ENCODE results near the gene C6orf89. TPM values are rescaled to one million over a fixed set of nuclear protein-coding genes. Genes with fewer than 3 reads are reported as not detected.

The C6orf89 gene
- total RNA-seq, 1 experiment from 2014 or later = 11.8 TPM

GRCh38 chr6:36913082-36913481 lies 27.3 kb downstream of the C6orf89 start:
- H2BK20ac ChIP-seq (ENCODE audit: low read depth, low read length, poor library complexity, severe bottlenecking) = no peak overlapping the region
- H3K79me1 ChIP-seq (ENCODE audit: insufficient read depth, low read depth, low read length, poor library complexity, severe bottlenecking) = no peaks in the 10 kb centered on the region
- H3K27ac ChIP-seq (ENCODE audit: insufficient read length, low read depth, low read length) = no peak overlapping the region
- no peak for DNase-seq
- no peak overlapping the region for H2AFZ ChIP-seq (ENCODE audit: low read length)
- no peak overlapping the region for H3K56ac ChIP-seq (ENCODE audit: insufficient read length, low read depth, low read length)
- H3K4ac ChIP-seq (ENCODE audit: low read depth, low read length) = no peak overlapping the region
- no peaks in the 10 kb centered on the region for H3K4me1 ChIP-seq (ENCODE audit: insufficient read depth, low read length)
- H3T11ph ChIP-seq (ENCODE audit: low read length) = no peak overlapping the region
- H3K79me2 ChIP-seq (ENCODE audit: insufficient read depth, low read length) = no peaks in the 10 kb centered on the region
- H3K9me3 ChIP-seq (ENCODE audit: control insufficient read depth, low read depth, low read length) = no peaks in the 10 kb centered on the region
- TF ChIP-seq CTCF (conservative IDR thresholded peaks at IDR 0.05) = no peak
- no peaks in the 10 kb centered on the region for H3K9me3 Mint-ChIP-seq
- H3K4me1 Mint-ChIP-seq = peaks cover 4 to 10% of the 10 kb centered on the region in 2 experiments
- H2BK15ac ChIP-seq (ENCODE audit: low read depth, low read length) = no peak overlapping the region
- no peak overlapping the region for H3K4me2 ChIP-seq (ENCODE audit: insufficient read depth, insufficient read length, low read length)
- H3K23ac ChIP-seq (ENCODE audit: insufficient read length, low read depth, low read length) = no peak overlapping the region
- H4K5ac ChIP-seq (ENCODE audit: insufficient read length, low read depth, low read length) = no peak overlapping the region
- no peak overlapping the region for H3K4me3 Mint-ChIP-seq
- no CpG with 5 or more reads among the region's 4 CpGs for WGBS (ENCODE audit: extremely low coverage, insufficient read length, low lambda C conversion rate)
- H2AK5ac ChIP-seq (ENCODE audit: insufficient read length, low read length) = no peak overlapping the region
- H2BK120ac ChIP-seq (ENCODE audit: low read depth, low read length, poor library complexity, severe bottlenecking) = no peak overlapping the region
- no peak overlapping the region for H4K8ac ChIP-seq (replicated peaks; ENCODE audit: insufficient read length, low read depth, low read length)
- no peak overlapping the region for H3K9ac ChIP-seq (ENCODE audit: extremely low read depth, insufficient read length, low read length)
- H3K27me3 Mint-ChIP-seq (ENCODE audit: low read depth) = no peaks in the 10 kb centered on the region
- H4K20me1 ChIP-seq (ENCODE audit: control insufficient read depth, insufficient read depth, insufficient read length) = no peaks in the 10 kb centered on the region
- no peak overlapping the region for H4K91ac ChIP-seq (ENCODE audit: insufficient read length, low read depth, low read length)
- H2BK5ac ChIP-seq (ENCODE audit: insufficient read length, low read length) = no peak overlapping the region
- H3K36me3 Mint-ChIP-seq (ENCODE audit: insufficient read depth in 1 of 3, low read depth in 3 of 3) = 0 out of 7 replicates have a peak, but pooled peaks cover 0 to 2% (median 0%) of the 10 kb centered on the region in 3 experiments
- H3K27me3 ChIP-seq (ENCODE audit: insufficient read depth, low read length) = no peaks in the 10 kb centered on the region
- no peak overlapping the region for H3K14ac ChIP-seq (ENCODE audit: insufficient read depth, low read length)
- H3K23me2 ChIP-seq (ENCODE audit: insufficient read length, low read depth, low read length, poor library complexity, severe bottlenecking) = no peaks in the 10 kb centered on the region
- H3K18ac ChIP-seq (ENCODE audit: insufficient read length, low read depth, low read length) = no peak overlapping the region
- H2BK12ac ChIP-seq (ENCODE audit: insufficient read length, low read depth, low read length) = no peak overlapping the region
- H3K27ac Mint-ChIP-seq = peak overlapping the region in 1 of 3 experiments; percentile 64; a peak in 1 of 7 replicates

Measured in H9 (cell line).